ENCODE data around the gene PHB1.
A peak's percentile ranks its signal among the peaks of the same experiment; 100 is the strongest.

The PHB1 gene

GRCh38 chr17:49414622-49415350 is at the start of gene PHB1:
PHB1 (minus strand) TSS chr17:49414882; CDS start chr17:49413264, 1,618 bp downstream.
- peak; percentile 99 for DNase-seq

- no peak for DNase-seq
These were observed 49.4 kb upstream of the PHB1 start for GRCh38 chr17:49464049-49464448.

- no peak for DNase-seq
These were observed 46.9 kb upstream of the PHB1 start for GRCh38 chr17:49461580-49461979.

- no peak for DNase-seq
These were observed 45.7 kb upstream of the PHB1 start for GRCh38 chr17:49460401-49460800.

DNA sequence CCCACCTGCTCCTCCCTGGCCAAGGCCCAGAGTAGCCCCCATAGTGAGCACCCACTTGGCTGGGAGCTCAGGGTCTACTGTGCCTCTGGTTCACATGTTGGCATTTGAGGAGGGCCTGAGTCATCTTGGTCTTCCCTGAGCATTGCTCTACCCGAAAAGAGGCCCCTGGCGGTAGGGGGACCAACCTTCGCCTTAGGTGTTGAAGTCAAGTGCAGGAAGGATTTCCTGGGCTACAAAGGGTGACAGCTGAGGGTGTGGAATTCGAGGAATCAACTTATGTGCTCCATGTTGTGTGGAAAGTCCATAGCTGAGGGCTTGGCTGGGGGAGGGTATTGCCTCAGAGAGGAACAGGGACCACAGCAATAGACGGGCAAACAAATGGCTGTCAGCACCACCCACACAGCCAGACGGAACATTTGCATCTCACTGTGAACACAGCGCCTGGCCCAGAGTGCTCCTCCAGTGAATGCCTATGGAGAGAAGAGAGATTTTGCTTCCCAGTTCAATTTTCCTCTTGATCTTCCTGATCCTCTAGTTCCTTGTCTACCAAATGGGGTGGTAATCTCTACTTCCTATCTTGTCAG is 44.8 kb upstream of the PHB1 start:
- DNase-seq, result no peak

GRCh38 chr17:49457564-49458535 is 43.2 kb upstream of the PHB1 start:
- DNase-seq, result no peak

- no peak for DNase-seq
These were observed 41.7 kb upstream of the PHB1 start for GRCh38 chr17:49456183-49456965.

- no peak for DNase-seq
These were observed 40.7 kb upstream of the PHB1 start for GRCh38 chr17:49455272-49455861.

GRCh38 chr17:49454050-49454449 is 39.4 kb upstream of the PHB1 start:
- no peak for DNase-seq

DNA sequence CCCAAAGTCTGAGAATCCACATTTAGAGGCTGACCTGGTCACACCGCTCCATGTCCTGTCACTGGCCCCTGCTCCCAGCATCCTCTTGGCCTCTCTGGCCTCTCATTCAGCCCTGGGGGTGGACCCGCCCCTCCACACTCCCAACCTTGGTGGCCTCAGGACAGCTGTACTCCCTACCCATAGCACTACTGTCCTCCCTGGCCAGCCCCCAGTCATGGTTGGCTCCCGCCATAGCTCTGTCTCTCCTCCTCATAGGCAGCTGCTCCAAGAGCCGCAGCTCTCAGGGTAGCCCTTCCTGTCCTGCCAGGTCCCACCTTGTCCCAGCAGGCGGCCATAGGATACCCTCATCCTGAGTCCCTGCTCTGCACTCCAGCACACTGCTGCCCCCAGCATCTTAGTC is 38.0 kb upstream of the PHB1 start:
- DNase-seq, result no peak

- no peak for DNase-seq
These were observed 37.5 kb upstream of the PHB1 start for GRCh38 chr17:49452201-49452600.

GRCh38 chr17:49450735-49451134 is 36.1 kb upstream of the PHB1 start:
- DNase-seq, result no peak

GRCh38 chr17:49450181-49450580 is 35.5 kb upstream of the PHB1 start:
- DNase-seq, result no peak

DNA sequence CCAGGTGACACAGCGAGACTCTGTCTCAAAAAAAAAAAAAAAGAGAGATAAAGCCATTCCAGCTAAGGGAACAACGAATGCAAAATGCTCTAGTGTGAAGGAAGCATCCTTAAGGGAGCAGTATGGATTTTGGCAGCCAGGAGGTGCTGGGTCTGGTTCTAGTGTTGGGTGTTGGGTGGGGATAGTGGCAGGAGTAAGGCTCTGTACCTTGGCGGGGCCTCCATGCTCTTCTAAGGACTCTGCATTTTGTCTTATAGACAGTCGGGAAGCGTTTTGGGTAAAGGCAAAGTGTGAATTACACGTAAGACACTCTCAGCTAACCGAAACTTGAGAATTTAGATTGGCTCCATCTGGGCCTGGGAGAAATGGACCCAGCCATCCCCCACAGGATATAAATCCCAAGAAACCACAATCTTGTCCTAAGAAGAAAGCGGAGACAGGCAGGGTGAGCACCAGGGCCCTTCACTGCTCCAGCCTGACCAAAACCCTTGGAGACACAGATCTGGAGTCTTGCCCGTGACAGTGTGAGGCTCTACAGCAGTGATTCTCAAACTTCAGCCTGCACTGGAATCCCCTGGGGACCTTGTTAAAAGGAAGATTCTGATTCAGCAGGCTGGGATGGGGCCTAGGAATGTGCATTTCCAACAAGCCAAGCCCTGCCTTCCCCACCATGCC is 33.1 kb upstream of the PHB1 start:
- DNase-seq, result no peak

DNA sequence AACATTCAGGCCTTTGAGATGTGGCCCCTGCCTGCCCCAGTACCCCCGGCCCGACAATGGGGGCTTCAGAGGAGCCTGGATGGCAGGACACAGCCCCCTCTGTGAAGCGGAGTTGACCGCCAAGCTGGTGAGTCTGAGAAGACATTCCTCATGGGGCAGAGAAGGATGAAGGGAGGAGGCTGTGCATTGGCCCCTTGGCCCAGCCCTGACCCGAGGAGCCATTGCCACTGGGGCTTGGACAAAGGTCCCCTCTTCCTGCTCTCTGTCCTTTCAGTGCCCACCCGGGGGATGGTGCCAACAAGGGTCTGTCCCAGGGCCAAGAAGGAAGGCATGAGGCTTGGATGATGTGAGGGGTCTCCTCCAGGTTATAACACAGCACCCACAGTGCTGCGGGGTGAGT is 30.9 kb upstream of the PHB1 start:
- no peak for DNase-seq

- no peak for DNase-seq
These were observed 29.7 kb upstream of the PHB1 start for GRCh38 chr17:49444384-49444783.

DNA sequence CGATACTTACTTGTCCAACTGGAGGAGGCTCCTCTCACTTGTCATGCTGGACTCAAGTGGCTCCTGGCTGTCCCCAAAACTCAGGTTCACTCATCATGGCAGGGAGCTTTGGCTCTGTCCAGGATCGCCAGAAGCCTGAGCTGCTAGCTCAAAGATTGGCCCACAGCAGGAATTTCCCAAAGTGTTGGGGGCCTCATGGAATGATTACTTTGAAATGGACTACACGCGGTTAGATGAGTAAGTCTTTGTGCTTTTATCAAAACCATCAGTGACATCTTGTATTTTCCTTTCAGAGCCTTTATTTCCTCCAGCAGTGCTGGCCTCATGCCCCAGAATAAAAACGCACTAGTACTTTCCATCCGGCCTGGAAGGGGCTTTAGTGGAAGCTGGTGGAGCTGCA is 29.2 kb upstream of the PHB1 start:
- no peak for DNase-seq

GRCh38 chr17:49442041-49442440 is 27.4 kb upstream of the PHB1 start:
- DNase-seq, result no peak

- DNase-seq, result no peak
These were observed 26.9 kb upstream of the PHB1 start for GRCh38 chr17:49441578-49441977.

GRCh38 chr17:49440581-49440980 is 25.9 kb upstream of the PHB1 start:
- no peak for DNase-seq

DNA sequence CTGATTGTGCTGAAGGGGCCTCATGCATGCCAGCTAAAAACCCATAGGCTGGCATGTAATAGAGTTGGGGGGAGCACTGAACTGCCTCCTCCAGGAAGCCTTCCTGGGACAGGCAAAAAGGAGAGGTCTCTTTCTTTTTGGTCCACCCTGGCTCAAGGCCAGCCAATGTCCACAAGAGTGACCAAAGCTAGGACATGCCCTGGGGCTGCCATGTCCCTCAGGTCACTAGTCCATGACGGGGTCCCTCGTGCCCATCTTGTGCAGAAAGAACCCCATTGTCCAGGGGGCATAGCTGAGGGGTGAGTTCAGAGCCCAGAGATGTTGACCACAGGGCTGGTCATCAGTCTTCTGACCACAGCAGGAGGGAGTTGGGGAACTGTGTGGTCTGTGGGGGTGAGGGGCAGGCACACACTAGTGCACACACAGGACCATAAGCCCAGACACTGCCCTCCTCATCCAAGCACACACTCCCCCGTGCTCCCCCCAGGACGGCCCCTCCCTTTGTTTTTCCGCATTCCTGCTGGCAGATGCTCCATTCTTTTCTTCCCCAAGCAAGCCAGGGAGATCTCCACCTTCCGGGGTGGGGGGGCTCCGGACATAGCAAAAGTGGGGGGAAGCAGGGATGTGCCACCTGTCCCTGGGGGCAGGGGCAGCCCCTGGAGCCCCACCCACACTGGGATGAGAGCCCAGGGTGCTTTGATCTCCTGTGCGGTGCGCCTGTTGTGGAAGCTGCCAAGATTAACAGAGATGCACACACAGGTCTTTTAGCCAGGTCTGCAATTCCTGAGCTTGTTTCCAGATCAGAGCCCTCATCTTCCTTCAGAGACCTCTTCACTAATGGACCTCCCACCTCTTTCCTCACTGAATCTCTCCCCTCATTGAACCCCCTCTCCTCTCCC is 25.2 kb upstream of the PHB1 start:
- no peak for DNase-seq

Data from NCI-H345 (cell line).